Right ventricle myocardium inferior (tissue), 1 donor: ENCODE results near the gene HSP90AA1. TPM values are rescaled to one million over a fixed set of nuclear protein-coding genes. Genes with fewer than 3 reads are reported as not detected.

Experiments
- ATAC-seq: fragments of 200-7000 bp; cut with Tn5 transposase; one replicate; pipeline ENCODE4 v1.9.1; 2020; ENCODE audit warnings: mild to moderate bottlenecking, moderate library complexity
- DNase-seq: peaks from one replicate; pipeline ENCODE4 v3.0.0; 2021; ENCODE audit errors: missing footprints
- intact Hi-C: fragments of 100-400 bp; cut with DNase I; formaldehyde crosslinking; loops from one replicate; pipeline ENCODE4 v1.11.0; 2022
- total RNA-seq: library from RNA; stranded (reverse); fragmentation: NEBNext Ultra II Directional; extraction: Animal tissue kit (Norgen Biotek cat#: 25700); gene quantifications from one replicate; pipeline ENCODE4 v1.2.1, GENCODE V29; 2021
- donor health status: DM: no; HTN: yes; CAD: no; lungs with severe emphysema.

The HSP90AA1 gene
- total RNA-seq, 1 donor from 2014 or later: 484 TPM

GRCh38 chr14:102050625-102051024 is 36.2 kb downstream of the HSP90AA1 start:
- intact Hi-C loops: no loop called here
- DNase-seq (no peak), ATAC-seq (no peak)

GRCh38 chr14:102050026-102050405 is 36.8 kb downstream of the HSP90AA1 start:
- DNase-seq (no peak), ATAC-seq (no peak)
- intact Hi-C loops: no loop called here

- intact Hi-C loops: loop anchor here (5.0 kb wide), 1 partner anchor 38 kb away; the partner anchor contains the start of gene HSP90AA1
- ATAC-seq (no peak), DNase-seq (no peak)
Measured at GRCh38 chr14:102049258-102050025, 37.4 kb downstream of the HSP90AA1 start.

DNA sequence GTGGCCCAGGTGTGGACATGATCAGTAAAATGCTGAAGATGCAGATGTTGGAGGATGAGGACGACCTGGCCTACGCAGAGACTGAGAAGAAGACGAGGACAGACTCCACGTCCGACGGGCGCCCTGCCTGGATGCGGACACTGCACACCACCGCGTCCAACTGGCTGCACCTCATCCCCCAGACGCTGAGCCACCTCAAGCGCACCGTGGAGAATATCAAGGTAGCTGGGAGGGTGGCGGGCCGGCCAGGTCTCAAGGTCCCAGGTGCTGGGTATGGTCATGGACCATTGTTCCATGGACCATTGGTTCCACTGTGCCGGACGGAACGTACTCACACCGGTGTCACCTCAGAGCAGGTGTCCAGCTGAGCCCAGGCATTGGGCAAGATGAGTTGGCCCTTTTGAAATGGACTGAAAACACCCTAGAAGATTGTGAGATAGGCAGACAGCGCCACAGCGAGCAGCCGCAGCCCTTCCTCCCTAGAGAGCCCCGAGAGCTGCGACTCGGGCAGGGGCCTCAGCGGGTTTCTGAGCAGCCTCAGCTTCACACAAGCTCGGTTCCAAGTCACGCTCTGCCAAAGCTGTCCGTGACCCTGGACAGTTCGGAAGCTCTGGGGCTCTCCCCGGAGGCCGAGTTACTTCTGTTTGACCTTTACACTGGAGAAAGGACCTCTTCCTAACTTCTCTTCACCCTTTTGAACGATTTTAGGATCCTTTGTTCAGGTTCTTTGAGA is 38.9 kb downstream of the HSP90AA1 start:
- DNase-seq: no peak
- intact Hi-C loops: loop anchor here (5.0 kb wide), 1 partner anchor 39 kb away; the partner anchor contains the start of gene HSP90AA1
- ATAC-seq: no peak

- intact Hi-C loops: loop anchor here (5.0 kb wide), 1 partner anchor 41 kb away; the partner anchor contains the start of gene HSP90AA1
- ATAC-seq (peak; percentile 93), DNase-seq (peak; percentile 84)
Measured at GRCh38 chr14:102046337-102047278, 40.2 kb downstream of the HSP90AA1 start.

GRCh38 chr14:102044566-102044965 is 42.3 kb downstream of the HSP90AA1 start:
- ATAC-seq: no peak
- no peak for DNase-seq
- intact Hi-C loops: loop anchor here (5.0 kb wide), 3 partner anchors 52 to 337 kb away; no protein-coding TSS in a partner anchor

DNA sequence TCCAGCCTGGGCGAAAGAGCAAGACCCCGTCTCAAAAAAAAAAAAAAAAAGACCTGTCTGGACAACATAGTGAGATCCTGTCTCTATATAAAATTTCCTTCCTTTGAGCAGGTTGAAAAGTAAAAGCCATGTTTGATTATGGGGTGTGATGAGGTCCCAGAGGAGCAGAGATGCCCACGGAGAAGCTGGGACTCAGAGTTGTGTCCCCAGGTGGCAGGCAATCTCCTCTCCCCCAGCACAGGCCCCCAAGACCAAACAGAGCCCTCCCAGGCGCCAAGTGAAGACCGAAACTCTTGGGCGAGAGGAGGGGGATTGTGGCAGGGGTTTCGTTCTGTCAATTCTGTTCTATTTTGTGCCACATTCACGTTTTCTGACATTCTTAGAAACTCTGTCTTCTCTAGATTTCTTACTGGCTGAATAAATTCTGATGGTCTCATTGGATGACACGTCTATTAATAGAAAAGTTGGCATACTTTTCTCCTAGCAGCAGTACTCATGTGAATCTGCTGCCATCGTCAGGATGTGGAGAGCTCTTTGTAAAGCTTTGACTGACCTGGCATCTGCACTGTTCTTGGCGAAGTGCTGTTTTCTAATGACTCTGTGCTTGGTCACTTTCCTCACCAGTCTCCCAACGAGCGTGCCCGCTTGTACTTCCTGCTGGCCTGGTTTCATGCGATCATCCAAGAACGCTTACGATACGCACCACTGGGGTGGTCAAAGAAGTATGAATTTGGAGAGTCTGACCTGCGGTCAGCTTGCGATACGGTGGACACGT is 43.4 kb downstream of the HSP90AA1 start:
- intact Hi-C loops: loop anchor here (5.0 kb wide), 3 partner anchors 51 to 336 kb away; no protein-coding TSS in a partner anchor
- ATAC-seq (peak; percentile 70), DNase-seq (no peak)

GRCh38 chr14:102042699-102043098 is 44.1 kb downstream of the HSP90AA1 start:
- intact Hi-C loops: loop anchor here (5.0 kb wide), 3 partner anchors 50 to 335 kb away; no protein-coding TSS in a partner anchor
- DNase-seq (no peak), ATAC-seq (no peak)

- ATAC-seq (no peak), DNase-seq (no peak)
- intact Hi-C loops: loop anchor here (5.0 kb wide), 3 partner anchors 48 to 333 kb away; no protein-coding TSS in a partner anchor
Measured at GRCh38 chr14:102040153-102040552, 46.7 kb downstream of the HSP90AA1 start.

- no peak for ATAC-seq
- DNase-seq: no peak
- intact Hi-C loops: no loop called here
Measured at GRCh38 chr14:102039157-102039556, 47.7 kb downstream of the HSP90AA1 start.

DNA sequence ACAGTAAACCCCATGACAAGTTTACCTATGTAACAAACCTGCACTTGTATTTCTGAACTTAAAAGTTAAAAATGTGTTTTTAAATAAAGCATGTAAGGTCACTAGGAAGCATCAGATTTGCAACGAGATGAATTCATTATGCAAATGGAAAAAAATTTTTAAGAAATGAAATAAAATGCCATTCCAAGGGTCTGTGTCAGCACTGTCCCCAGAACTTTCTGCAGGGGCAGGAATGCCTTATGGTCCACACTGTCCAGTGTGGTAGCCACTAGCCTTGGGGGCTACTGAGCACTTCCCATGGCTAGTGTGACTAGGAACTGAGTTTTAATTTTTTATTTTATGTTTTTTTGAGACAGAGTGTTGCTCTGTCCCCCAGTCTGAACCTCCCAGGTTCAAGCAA is 49.2 kb downstream of the HSP90AA1 start:
- no peak for ATAC-seq
- no peak for DNase-seq
- intact Hi-C loops: no loop called here

GRCh38 chr14:102035914-102036313 is 50.9 kb downstream of the HSP90AA1 start:
- intact Hi-C loops: no loop called here

GRCh38 chr14:102034301-102034700 is 52.5 kb downstream of the HSP90AA1 start:
- intact Hi-C loops: no loop called here
- DNase-seq (no peak), ATAC-seq (no peak)

More at GRCh38 chr14:102035914-102036313, 50.9 kb downstream of the HSP90AA1 start:
- no peak for DNase-seq
- ATAC-seq: no peak

DNA sequence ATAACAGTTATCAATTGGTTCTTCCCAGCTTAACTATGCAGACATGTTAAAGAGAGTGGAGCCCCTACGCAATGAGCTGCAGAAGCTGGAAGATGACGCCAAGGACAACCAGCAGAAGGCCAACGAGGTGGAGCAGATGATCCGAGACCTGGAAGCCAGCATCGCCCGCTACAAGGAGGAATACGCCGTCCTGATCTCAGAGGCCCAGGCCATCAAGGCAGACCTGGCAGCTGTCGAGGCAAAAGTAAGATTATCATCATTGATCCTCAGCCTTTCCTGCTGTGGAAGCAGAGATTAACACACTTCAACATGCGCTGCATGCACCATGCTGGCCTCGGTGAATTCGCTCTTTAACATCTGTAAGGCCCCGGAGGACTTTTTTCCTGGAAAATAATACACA is 53.6 kb downstream of the HSP90AA1 start:
- DNase-seq: no peak
- no peak for ATAC-seq
- intact Hi-C loops: no loop called here
